Breast epithelium (tissue), 4 donors: ENCODE results near the gene RNU1-3. TPM values are rescaled to one million over a fixed set of nuclear protein-coding genes. Genes with fewer than 3 reads are reported as not detected.
"Not testable (repeated sequence)": the region's sequence is repeated elsewhere in the genome, so short reads cannot be mapped to it uniquely, and the experiment has no call there.

Source experiments
- DNase-seq, 2 donors: peaks; one replicate each; pipeline ENCODE4 v3.0.0-alpha.2; 2019; ENCODE audit warnings: low spot score in 2 of 2
- H3K27ac ChIP-seq, 2 donors: fragments of 200-600 bp; sonication (generic) in 1 of 2; one replicate each; pipeline ENCODE4 v1.5.1; 2016 to 2019; ENCODE audit warnings: mild to moderate bottlenecking in 1 of 2
- H3K27me3 ChIP-seq, 2 donors: fragments of 200-600 bp; sonication (generic) in 1 of 2; one replicate each; pipeline versions ENCODE4 v1.5.1 to v1.6.0; 2017 to 2019; ENCODE audit warnings: control low read depth in 1 of 2, mild to moderate bottlenecking in 1 of 2
- H3K36me3 ChIP-seq: fragments of 200-600 bp; one replicate; pipeline ENCODE4 v1.5.1; 2019
- H3K4me1 ChIP-seq, 2 donors: fragments of 200-600 bp; sonication (generic); one replicate each; pipeline ENCODE4 v1.5.1; 2016 to 2019; ENCODE audit warnings: control low read depth in 1 of 2
- H3K4me3 ChIP-seq, 3 donors: fragments of 200-600 bp; sonication (generic); 1 replicate in 2 of 3; 2 replicates in 1 of 3; pipeline ENCODE4 v1.5.1; 2016 to 2019; ENCODE audit warnings: mild to moderate bottlenecking in 3 of 3, moderate library complexity in 2 of 3
- H3K9me3 ChIP-seq, 2 donors: fragments of 200-600 bp; sonication (generic) in 1 of 2; one replicate each; pipeline ENCODE4 v1.5.1; 2016 to 2019; ENCODE audit warnings: control low read depth in 1 of 2
- POLR2A ChIP-seq: fragments of 450-650 bp; IDR thresholded peaks from one replicate; pipeline ENCODE4 v1.6.1; 2016; ENCODE audit warnings: antibody characterized with exemption, mild to moderate bottlenecking, moderate library complexity
- POLR2AphosphoS5 ChIP-seq, 3 donors: sonication (generic); formaldehyde crosslinking; IDR thresholded peaks; one replicate each; pipeline ENCODE4 v1.6.1; 2017; ENCODE audit warnings: antibody characterized with exemption in 3 of 3
- intact Hi-C: fragments of 100-400 bp; cut with DNase I; formaldehyde crosslinking; loops from one replicate; pipeline ENCODE4 v1.15.1; 2023; ENCODE audit warnings: low total_unique reads
- total RNA-seq, 3 donors: library from RNA; depleted of rRNA; stranded (reverse); fragments of >200 nt; gene quantifications; one replicate each; pipeline ENCODE4 v1.1.0, GENCODE V29; 2016
- TF ChIP-seq, protein P1 (sequence below), 3 donors: fragments of 450-650 bp; IDR thresholded peaks; one replicate each; pipeline ENCODE4 v1.5.1; 2016 to 2017; ENCODE audit warnings: antibody characterized with exemption in 3 of 3, mild to moderate bottlenecking in 3 of 3, moderate library complexity in 3 of 3

The RNU1-3 gene
- total RNA-seq, 3 donors from 2014 or later = under 0.01 TPM

DNA sequence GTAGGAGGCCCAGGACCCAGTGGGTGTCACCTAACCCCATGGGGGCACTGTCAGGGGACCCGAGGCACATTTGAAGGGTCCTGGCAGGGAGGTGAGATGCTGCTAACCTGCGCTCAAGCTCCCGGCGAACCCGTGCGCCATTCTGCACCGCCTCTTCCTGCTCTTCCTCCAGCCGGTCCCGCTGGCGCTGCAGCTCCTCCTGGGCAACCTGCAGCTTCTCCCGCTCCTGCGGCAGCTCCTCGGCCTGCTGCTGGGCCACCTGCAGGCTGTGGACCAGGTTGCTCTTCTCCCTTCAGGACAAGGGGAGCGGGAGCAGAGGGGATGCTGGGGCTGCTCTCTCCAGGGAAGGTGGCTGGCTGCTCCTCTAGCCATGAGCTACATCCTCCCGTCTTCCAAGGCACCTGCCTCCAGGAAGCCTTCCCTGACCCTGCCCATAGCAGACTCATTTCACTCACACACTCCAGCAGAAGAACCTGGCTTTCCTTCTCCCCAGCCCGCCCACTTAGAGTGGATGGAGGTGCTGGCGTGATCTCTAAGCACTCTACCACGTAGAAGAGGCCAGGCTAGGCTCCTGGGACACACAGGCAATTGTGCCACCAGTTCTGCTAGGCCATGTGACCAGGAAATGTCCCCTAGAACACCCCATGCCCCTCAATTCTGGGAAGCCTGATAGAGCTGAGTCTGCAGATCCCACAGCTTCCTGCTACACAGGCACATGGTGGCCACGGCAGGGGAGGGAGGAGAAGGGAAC is 38.2 kb downstream of the RNU1-3 start:
- H3K27me3 ChIP-seq = no peaks in the 10 kb centered on the region
- no peak overlapping the region for H3K27ac ChIP-seq
- H3K9me3 ChIP-seq = no peaks in the 10 kb centered on the region
- peak in 1 of 2 donors; percentile 51 for DNase-seq
- intact Hi-C loops = no loop called here
- peaks cover 3 to 4% of the 10 kb centered on the region in 2 donors for H3K4me1 ChIP-seq
- TF ChIP-seq, protein P1, sequence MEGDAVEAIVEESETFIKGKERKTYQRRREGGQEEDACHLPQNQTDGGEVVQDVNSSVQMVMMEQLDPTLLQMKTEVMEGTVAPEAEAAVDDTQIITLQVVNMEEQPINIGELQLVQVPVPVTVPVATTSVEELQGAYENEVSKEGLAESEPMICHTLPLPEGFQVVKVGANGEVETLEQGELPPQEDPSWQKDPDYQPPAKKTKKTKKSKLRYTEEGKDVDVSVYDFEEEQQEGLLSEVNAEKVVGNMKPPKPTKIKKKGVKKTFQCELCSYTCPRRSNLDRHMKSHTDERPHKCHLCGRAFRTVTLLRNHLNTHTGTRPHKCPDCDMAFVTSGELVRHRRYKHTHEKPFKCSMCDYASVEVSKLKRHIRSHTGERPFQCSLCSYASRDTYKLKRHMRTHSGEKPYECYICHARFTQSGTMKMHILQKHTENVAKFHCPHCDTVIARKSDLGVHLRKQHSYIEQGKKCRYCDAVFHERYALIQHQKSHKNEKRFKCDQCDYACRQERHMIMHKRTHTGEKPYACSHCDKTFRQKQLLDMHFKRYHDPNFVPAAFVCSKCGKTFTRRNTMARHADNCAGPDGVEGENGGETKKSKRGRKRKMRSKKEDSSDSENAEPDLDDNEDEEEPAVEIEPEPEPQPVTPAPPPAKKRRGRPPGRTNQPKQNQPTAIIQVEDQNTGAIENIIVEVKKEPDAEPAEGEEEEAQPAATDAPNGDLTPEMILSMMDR (IDR thresholded peaks at IDR 0.05) = no peak
- no peak for TF ChIP-seq POLR2A
- no peak for TF ChIP-seq POLR2AphosphoS5 (IDR thresholded peaks at IDR 0.05)
- no peak overlapping the region for H3K4me3 ChIP-seq
- H3K36me3 ChIP-seq = peaks cover 8% of the 10 kb centered on the region

DNA sequence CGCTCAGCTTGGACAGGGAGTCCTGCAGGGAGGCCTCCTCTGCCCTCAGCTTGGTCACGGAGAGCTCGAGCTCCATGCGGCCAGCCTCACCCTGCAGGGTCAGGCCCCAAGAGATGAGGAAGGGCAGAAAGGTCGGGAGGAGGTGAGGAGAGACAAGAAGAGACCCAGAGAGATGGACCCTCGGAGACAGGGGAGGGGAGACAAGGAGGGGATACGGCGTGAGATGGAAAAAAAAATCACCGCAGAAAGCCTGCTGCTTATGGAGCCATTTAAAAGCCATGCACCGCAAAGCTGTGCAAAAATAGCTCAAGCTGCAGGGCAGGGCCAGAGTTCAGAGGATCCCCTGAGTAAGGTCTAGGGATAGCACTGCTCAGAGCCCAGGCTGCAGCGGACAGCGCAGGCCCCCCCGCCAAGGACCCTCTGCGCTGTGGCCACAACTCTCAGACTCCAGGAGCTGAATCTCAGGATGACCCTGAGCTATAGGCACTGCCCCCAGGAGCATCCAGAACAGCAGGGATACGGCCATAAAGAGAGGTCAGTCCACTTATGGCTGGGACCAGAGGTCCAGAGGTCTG is 40.3 kb downstream of the RNU1-3 start:
- H3K4me3 ChIP-seq, H3K4me1 ChIP-seq, H3K9me3 ChIP-seq, H3K27me3 ChIP-seq, H3K36me3 ChIP-seq, DNase-seq, H3K27ac ChIP-seq, intact Hi-C loops: not testable (repeated sequence)

DNA sequence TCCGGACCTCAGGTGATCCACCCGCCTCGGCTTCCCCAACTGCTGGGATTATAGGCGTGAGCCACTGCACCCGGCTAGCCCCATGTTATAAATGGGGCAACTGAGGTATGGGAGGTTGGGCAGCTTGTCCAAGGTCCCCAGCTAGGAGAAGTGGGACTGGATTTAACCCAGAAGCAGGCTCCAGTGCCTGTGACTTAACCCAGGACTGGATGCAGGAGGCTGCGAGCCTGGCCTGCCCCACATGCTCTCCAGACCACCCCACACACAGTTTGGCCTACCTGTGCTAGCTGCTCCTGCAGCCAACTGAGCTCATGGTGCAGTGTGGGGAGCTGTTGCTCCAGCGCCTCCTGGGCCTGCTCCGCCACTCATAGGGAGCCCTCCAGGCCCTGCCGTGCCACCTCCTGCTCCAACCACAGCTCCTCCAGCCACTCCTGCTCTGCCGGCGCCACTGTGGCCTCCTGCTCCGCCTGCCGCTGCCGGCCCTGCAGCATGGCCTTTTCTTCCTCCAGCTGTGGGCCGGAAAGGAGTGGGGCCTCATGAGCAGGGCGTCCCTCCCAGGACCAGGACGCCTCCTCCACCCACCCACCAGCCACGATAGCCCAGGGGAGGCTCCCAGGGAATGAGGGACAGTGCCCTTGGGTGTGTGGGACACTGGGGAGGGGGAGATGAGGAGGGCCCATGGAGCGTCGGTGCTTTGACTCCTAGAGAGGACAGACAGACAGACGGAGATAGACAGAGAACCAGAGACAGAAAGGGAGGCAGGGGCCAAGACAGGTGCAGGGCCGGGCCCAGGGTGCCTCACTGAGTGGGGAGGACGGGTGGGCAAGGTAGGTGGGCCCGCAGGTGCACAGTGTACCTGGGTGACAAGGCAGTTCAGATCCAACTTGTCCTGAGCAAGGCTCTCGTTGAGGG is 41.0 kb downstream of the RNU1-3 start:
- Histone ChIP-seq H3K4me1 (peaks cover 3 to 4% of the 10 kb centered on the region in 2 donors), H3K4me3 (no peak overlapping the region), H3K36me3 (peaks cover 1% of the 10 kb centered on the region), H3K27me3 (no peaks in the 10 kb centered on the region), H3K27ac (no peak overlapping the region), H3K9me3 (no peaks in the 10 kb centered on the region)
- DNase-seq = peak in 1 of 2 donors; percentile 52
- TF ChIP-seq, protein P1 (IDR thresholded peaks at IDR 0.05) = no peak
- TF ChIP-seq POLR2A (no peak), POLR2AphosphoS5 (IDR thresholded peaks at IDR 0.05) (no peak)
- intact Hi-C loops = no loop called here

DNA sequence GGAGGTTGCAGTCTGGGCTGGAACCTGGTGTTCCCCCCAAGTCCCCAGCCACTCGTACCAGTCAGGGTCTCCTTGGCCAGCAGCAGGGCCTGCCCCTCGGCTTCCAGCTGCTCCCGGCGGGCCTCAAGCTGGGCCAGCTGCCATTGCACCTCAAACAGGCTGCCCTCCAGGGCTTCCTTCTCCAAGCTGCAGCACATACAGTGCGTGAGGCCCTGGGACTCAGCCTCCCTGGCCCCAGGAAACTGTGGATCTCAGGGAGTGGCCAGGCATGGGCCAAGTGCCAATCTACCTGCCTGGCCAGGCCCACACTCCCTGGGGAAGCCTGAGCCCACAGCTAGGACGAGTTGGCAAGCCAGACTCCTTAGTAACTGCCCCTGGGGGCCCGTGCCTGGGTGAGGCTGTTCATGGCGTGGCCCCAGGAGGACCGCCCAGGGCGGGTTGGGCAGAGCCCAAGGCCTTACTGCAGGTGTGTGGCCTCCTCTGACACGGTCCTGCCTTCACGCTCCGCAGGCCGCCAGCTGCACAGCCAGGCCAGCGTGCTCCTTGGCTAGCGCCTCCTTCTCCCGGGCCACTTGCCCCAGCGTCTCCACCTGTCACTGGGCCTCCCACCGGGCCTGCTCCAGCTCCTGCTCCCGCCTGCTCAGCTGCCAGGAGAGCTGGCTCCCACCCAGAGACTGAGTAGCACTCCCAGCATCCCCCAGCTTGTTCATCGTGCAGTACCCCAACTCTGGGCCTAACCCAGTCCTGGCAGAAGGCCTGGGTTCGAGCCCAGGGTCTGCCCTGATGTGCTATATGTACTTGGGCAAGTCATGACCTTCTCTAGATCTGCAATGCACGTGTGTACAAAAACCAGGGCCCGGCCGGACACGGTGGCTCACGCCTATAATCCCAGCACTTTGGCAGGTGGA is 42.7 kb downstream of the RNU1-3 start:
- TF ChIP-seq POLR2AphosphoS5 (IDR thresholded peaks at IDR 0.05) = peak in 1 of 3 donors; percentile 6
- H3K4me1 ChIP-seq, H3K36me3 ChIP-seq, H3K4me3 ChIP-seq, H3K9me3 ChIP-seq, H3K27me3 ChIP-seq, intact Hi-C loops: not testable (repeated sequence)
- peak overlapping the region; percentile 3 to 50 for H3K27ac ChIP-seq
- peak in 1 of 2 donors; percentile 89 for DNase-seq

DNA sequence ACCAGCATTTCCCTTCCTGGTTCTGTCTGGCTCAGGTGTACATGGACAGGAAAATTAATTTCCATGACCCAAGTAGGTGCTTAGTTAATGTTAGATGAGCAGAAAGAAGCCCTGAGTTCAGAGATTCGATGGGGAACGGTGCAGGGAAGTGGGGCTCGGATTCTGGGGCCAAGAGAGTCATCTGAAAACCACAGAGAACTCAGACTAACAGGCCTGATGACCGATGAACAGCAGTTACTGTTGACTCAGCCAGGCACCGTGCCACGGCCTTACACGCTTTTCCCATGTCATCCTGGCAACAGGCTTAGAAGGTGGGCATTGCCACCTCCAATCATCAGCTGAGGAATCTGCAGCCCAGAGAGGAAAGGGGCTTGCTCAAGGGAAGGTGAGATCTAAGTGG is 43.4 kb downstream of the RNU1-3 start:
- H3K4me1 ChIP-seq, H3K27me3 ChIP-seq, intact Hi-C loops, H3K36me3 ChIP-seq, H3K4me3 ChIP-seq, H3K9me3 ChIP-seq: not testable (repeated sequence)
- DNase-seq = peak in 1 of 2 donors; percentile 88
- peak overlapping the region in 1 of 2 donors; percentile 50 for H3K27ac ChIP-seq

DNA sequence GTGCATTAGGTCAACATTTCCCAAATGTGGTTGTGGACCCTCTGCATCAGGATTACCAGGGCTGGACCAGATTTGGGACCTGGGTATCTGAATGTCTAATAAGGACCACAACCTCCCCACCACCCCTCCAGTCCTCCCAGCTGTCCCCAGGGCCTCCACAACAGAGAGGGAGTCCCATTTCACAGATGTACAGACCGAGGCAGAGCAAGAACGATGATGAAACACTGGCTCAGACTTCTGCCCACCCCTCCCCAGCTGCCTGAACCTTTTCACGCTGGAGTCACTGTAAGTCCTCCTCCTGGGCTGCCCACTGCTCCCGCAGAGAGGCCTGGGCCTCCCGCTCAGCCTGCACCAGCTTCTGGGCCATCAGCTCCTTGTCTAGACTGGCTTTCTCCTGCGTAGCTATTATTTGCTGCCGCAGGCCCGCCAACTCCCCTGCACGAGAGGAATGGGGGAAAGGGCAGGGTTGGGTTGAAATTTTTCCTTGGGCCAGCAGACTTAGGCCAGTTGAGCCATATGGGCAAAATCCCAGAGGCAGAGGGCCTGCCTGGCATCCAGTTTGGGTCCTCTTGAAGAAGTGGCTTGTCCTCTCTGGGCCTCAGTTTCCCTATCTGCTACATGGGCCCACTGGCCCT is 45.0 kb downstream of the RNU1-3 start:
- H3K4me3 ChIP-seq, H3K36me3 ChIP-seq, H3K27ac ChIP-seq, H3K9me3 ChIP-seq, intact Hi-C loops, H3K27me3 ChIP-seq, H3K4me1 ChIP-seq: not testable (repeated sequence)
- peak in 1 of 2 donors; percentile 55 for DNase-seq
